Tibial nerve (tissue), 3 donors: Measurements from ENCODE around the gene PTGR3.

Experiments
- CTCF ChIP-seq, 5 experiments: fragments of 200-600 bp in 3 of 5; fragments of 450-650 bp in 2 of 5; sonication (generic) in 3 of 5; IDR thresholded peaks; one replicate each; pipeline ENCODE4 v1.5.1; 2016 to 2019; ENCODE audit warnings: antibody characterized with exemption in 5 of 5, mild to moderate bottlenecking in 3 of 5, moderate library complexity in 2 of 5
- POLR2A ChIP-seq, 2 donors: fragments of 450-650 bp; IDR thresholded peaks; one replicate each; pipeline ENCODE4 v1.6.1; 2017; ENCODE audit warnings: antibody characterized with exemption in 2 of 2, mild to moderate bottlenecking in 2 of 2, moderate library complexity in 2 of 2

GRCh38 chr18:75208836-75209128 is 157 bp downstream of the PTGR3 start:
- TF ChIP-seq CTCF (IDR thresholded peaks at IDR 0.05) = no peak
- peak in 1 of 2 donors; percentile 27 for TF ChIP-seq POLR2A (IDR thresholded peaks at IDR 0.05)
